Stomach (tissue), 9 donors: ENCODE measurements around the gene MANEA. TPM values are rescaled to one million over a fixed set of nuclear protein-coding genes. Genes with fewer than 3 reads are reported as not detected.

Experiments
- DNase-seq, 2 donors: peaks; one replicate each; pipeline versions ENCODE4 v3.0.0 to v3.0.0-alpha.2; 2013 to 2019
- H3K27ac ChIP-seq, 5 donors: fragments of 200-600 bp in 4 of 5; sonication (generic) in 4 of 5; one replicate each; pipeline ENCODE4 v1.5.1; 2013 to 2019; ENCODE audit warnings: mild to moderate bottlenecking in 1 of 5, moderate library complexity in 1 of 5
- H3K27me3 ChIP-seq, 3 donors: fragments of 200-600 bp; sonication (generic); one replicate each; pipeline ENCODE4 v1.5.1; 2017 to 2019; ENCODE audit warnings: mixed run types in 1 of 3
- H3K36me3 ChIP-seq, 4 donors: fragments of 200-600 bp; sonication (generic); 1 replicate in 3 of 4; 2 replicates in 1 of 4; pipeline ENCODE4 v1.5.1; 2016 to 2019
- H3K4me1 ChIP-seq, 4 donors: fragments of 200-600 bp; sonication (generic); one replicate each; pipeline ENCODE4 v1.5.1; 2016 to 2019
- H3K4me3 ChIP-seq, 4 donors: fragments of 200-600 bp; sonication (generic) in 3 of 4; one replicate each; pipeline ENCODE4 v1.5.1; 2016 to 2019; ENCODE audit warnings: mild to moderate bottlenecking in 1 of 4
- H3K9me3 ChIP-seq, 4 donors: fragments of 200-600 bp; sonication (generic); one replicate each; pipeline ENCODE4 v1.5.1; 2016 to 2019
- EP300 ChIP-seq: sonication (generic); formaldehyde crosslinking; IDR thresholded peaks from one replicate; pipeline ENCODE4 v1.6.1; 2017; ENCODE audit warnings: antibody characterized with exemption
- POLR2A ChIP-seq, 4 donors: fragments of 450-650 bp; IDR thresholded peaks; one replicate each; pipeline ENCODE4 v1.6.1; 2016; ENCODE audit warnings: antibody characterized with exemption in 4 of 4, control low read depth in 2 of 4, mild to moderate bottlenecking in 1 of 4, moderate library complexity in 1 of 4
- POLR2AphosphoS5 ChIP-seq, 3 donors: sonication (generic); formaldehyde crosslinking; IDR thresholded peaks; one replicate each; pipeline ENCODE4 v1.6.1; 2016; ENCODE audit warnings: antibody characterized with exemption in 3 of 3
- WGBS, 5 donors: extraction: QIAGEN DNeasy Blood & Tissue Kit in 3 of 5; methylation state at CpG; one replicate each; pipeline versions ENCODE4 v1.1.5 to v1.1.7; 2013 to 2018; 5-methylcytosine and 5-hydroxymethylcytosine counted together
- intact Hi-C: fragments of 100-400 bp; cut with DNase I; formaldehyde crosslinking; loops from one replicate; pipeline ENCODE4 v1.15.1; 2023; ENCODE audit warnings: low total_unique reads
- polyA plus RNA-seq, 3 donors: library from polyadenylated mRNA; stranded (reverse); fragments of 200-250 nt; gene quantifications; one replicate each; pipeline ENCODE4 v1.2.3, GENCODE V29; 2013
- total RNA-seq, 5 donors: library from RNA; depleted of rRNA; stranded (reverse); fragments of >200 nt; gene quantifications; one replicate each; pipeline versions ENCODE4 v1.1.0 to v1.2.3, GENCODE V29; 2014 to 2016
- TF ChIP-seq, protein P1 (sequence below), 7 experiments: fragments of 450-650 bp in 4 of 7; fragments of 200-600 bp in 3 of 7; sonication (generic) in 3 of 7; IDR thresholded peaks; one replicate each; pipeline ENCODE4 v1.5.1; 2016 to 2019; ENCODE audit warnings: antibody characterized with exemption in 7 of 7, control low read depth in 2 of 7, mild to moderate bottlenecking in 1 of 7
- donor health status: healthy with polysubstance abuse.
- donor health status: Bipolar disorder and iron deficiency.
- donor health status: healthy.

Gene MANEA
- total and polyA plus RNA-seq, 8 donors = 1.2 to 15.2 (median 3.2) TPM

DNA sequence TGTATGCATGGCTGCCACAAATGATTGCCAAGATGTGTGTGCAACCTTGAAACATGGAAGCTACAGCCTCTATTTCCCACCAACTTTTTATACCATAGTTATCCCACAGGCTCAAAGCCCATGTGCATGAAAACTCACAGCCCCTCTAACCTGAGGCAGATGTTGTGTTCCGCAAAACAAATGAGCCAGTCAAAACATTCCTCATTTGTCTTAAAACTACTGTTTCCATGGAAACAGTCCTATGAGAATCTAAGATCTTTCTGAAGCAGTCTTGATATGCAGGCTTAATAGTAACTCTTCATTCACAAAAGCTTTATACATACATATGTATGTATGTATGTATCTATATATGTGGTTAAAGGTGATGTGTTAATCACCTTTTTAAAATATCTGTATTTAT lies 31.2 kb upstream of the MANEA start:
- Histone ChIP-seq H3K4me1 (no peaks in the 10 kb centered on the region), H3K27me3 (no peaks in the 10 kb centered on the region), H3K27ac (no peak overlapping the region), H3K9me3 (no peaks in the 10 kb centered on the region), H3K36me3 (no peaks in the 10 kb centered on the region), H3K4me3 (no peak overlapping the region)
- 94 to 100% (median 96%) methylated on average over 1 of the region's 1 CpG for WGBS, 5 donors
- DNase-seq = no peak
- intact Hi-C loops = no loop called here
- TF ChIP-seq, protein P1, sequence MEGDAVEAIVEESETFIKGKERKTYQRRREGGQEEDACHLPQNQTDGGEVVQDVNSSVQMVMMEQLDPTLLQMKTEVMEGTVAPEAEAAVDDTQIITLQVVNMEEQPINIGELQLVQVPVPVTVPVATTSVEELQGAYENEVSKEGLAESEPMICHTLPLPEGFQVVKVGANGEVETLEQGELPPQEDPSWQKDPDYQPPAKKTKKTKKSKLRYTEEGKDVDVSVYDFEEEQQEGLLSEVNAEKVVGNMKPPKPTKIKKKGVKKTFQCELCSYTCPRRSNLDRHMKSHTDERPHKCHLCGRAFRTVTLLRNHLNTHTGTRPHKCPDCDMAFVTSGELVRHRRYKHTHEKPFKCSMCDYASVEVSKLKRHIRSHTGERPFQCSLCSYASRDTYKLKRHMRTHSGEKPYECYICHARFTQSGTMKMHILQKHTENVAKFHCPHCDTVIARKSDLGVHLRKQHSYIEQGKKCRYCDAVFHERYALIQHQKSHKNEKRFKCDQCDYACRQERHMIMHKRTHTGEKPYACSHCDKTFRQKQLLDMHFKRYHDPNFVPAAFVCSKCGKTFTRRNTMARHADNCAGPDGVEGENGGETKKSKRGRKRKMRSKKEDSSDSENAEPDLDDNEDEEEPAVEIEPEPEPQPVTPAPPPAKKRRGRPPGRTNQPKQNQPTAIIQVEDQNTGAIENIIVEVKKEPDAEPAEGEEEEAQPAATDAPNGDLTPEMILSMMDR (IDR thresholded peaks at IDR 0.05) = no peak
- TF ChIP-seq POLR2AphosphoS5 (IDR thresholded peaks at IDR 0.05) = no peak
- TF ChIP-seq POLR2A (IDR thresholded peaks at IDR 0.05) = no peak
- no peak for TF ChIP-seq EP300

DNA sequence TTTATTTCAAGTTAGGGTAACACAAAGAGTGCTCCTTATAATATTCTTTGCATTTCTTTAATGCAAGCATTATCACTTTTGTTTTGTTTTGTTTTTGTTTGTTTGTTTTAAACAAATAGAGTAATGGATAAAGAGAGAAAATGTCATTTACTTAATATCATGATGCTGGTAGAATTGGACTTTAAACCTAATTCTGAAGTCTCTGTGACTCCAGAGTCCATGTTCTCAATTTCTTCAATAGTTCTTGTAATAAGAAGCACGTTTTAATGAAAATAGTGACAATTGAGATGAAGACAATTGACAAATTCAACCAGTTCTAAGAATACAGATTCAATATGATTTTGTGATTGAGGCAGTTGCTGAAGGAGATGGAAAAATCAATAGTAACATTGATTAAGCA lies 30.3 kb upstream of the MANEA start:
- no peaks in the 10 kb centered on the region for H3K9me3 ChIP-seq
- intact Hi-C loops = no loop called here
- H3K27me3 ChIP-seq = no peaks in the 10 kb centered on the region
- H3K4me3 ChIP-seq = no peak overlapping the region
- H3K27ac ChIP-seq = no peak overlapping the region
- DNase-seq = no peak
- no peaks in the 10 kb centered on the region for H3K36me3 ChIP-seq
- H3K4me1 ChIP-seq = no peaks in the 10 kb centered on the region
- TF ChIP-seq EP300 = no peak
- no peak for TF ChIP-seq POLR2AphosphoS5 (IDR thresholded peaks at IDR 0.05)
- TF ChIP-seq, protein P1 (IDR thresholded peaks at IDR 0.05) = no peak
- no peak for TF ChIP-seq POLR2A (IDR thresholded peaks at IDR 0.05)
- WGBS, 5 donors = 64 to 83% (median 78%) methylated on average over 1 of the region's 1 CpG

DNA sequence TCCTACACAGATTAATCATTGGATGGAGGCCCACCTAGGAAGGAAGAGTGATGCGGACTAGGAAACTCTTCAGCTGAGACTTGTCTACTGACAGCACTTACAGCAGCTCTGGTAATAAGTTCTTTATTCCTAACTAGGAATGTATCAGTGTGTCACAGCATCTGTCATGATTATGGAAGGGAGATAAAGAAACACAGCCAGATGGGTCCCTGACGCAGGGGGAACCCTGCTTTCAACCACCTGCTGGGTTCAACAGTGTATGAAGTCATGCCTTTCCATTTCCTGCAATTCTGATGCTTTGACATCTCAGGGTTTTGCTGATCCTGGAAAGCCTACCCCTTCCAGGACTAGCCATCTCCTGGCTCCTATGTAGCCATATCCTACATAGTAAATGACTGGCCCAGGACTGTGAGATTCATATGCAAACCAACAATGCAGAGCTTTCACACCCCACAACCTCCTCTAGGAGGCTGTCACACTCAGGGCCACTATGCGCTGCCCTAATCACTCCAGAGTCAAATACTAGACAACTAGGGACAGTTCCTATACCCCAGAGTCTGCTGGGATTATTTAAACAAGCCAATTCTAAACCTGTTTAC lies 29.0 kb upstream of the MANEA start:
- Histone ChIP-seq H3K27me3 (no peaks in the 10 kb centered on the region), H3K4me3 (no peak overlapping the region), H3K9me3 (no peaks in the 10 kb centered on the region), H3K4me1 (no peaks in the 10 kb centered on the region), H3K27ac (no peak overlapping the region), H3K36me3 (no peaks in the 10 kb centered on the region)
- intact Hi-C loops = no loop called here
- no peak for DNase-seq
- 79 to 99% (median 90%) methylated on average over 3 of the region's 3 CpGs for WGBS, 5 donors
- TF ChIP-seq, protein P1 (IDR thresholded peaks at IDR 0.05) = no peak
- TF ChIP-seq POLR2A (IDR thresholded peaks at IDR 0.05) = no peak
- no peak for TF ChIP-seq POLR2AphosphoS5 (IDR thresholded peaks at IDR 0.05)
- TF ChIP-seq EP300 = no peak

DNA sequence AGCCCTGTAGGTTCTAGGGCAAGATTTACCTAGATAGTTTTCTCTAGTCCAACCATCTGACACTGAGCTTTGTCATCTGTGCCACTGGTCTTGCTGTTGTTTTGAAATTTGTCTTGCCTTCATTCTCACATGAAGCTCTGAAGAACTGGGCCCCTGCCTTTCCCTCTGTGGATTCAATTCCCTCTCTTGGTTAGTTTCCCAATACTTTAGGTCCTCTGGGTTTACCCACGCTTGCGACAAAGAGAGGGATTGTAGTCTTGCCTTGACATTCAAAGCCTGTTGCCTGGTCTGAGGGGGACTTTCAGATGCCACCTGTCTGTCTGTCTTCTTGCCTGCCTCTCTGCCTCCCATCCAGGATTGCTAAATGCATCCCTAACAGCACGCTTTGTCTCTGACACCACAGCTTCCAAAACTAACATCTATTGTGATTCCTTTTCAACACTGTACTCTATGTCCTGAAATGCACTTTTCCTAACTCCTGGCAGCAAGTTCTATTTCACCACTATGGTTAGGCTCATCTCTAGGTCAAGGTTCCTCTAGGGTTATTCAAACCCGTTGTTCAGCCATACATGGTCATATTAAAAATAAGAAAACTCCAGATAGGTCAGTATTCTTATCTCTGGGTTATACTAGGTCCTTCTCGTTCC lies 25.5 kb upstream of the MANEA start:
- intact Hi-C loops = no loop called here
- Histone ChIP-seq H3K4me1 (no peaks in the 10 kb centered on the region), H3K27ac (no peak overlapping the region), H3K4me3 (no peak overlapping the region), H3K27me3 (no peaks in the 10 kb centered on the region), H3K36me3 (no peaks in the 10 kb centered on the region), H3K9me3 (peaks cover 0 to 4% (median 0%) of the 10 kb centered on the region in 4 donors)
- no peak for DNase-seq
- 90 to 93% (median 92%) methylated on average over 5 of the region's 5 CpGs for WGBS, 5 donors
- TF ChIP-seq EP300 (no peak), POLR2A (IDR thresholded peaks at IDR 0.05) (no peak), POLR2AphosphoS5 (IDR thresholded peaks at IDR 0.05) (no peak)
- TF ChIP-seq, protein P1 (IDR thresholded peaks at IDR 0.05) = no peak
